ENCODE data around the gene KRTAP3-1.

- TF ChIP-seq, protein P1, sequence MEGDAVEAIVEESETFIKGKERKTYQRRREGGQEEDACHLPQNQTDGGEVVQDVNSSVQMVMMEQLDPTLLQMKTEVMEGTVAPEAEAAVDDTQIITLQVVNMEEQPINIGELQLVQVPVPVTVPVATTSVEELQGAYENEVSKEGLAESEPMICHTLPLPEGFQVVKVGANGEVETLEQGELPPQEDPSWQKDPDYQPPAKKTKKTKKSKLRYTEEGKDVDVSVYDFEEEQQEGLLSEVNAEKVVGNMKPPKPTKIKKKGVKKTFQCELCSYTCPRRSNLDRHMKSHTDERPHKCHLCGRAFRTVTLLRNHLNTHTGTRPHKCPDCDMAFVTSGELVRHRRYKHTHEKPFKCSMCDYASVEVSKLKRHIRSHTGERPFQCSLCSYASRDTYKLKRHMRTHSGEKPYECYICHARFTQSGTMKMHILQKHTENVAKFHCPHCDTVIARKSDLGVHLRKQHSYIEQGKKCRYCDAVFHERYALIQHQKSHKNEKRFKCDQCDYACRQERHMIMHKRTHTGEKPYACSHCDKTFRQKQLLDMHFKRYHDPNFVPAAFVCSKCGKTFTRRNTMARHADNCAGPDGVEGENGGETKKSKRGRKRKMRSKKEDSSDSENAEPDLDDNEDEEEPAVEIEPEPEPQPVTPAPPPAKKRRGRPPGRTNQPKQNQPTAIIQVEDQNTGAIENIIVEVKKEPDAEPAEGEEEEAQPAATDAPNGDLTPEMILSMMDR (IDR thresholded peaks at IDR 0.05), result no peak
- TF ChIP-seq POLR2A (IDR thresholded peaks at IDR 0.05), result no peak
Observed at GRCh38 chr17:41008811-41009210, at the start of gene KRTAP3-1.

All from lower leg skin (tissue), 3 donors.